PC-3 (cell line): ENCODE measurements around the gene C1QL1. TPM values are rescaled to one million over a fixed set of nuclear protein-coding genes. Genes with fewer than 3 reads are reported as not detected.

Source experiments
- ATAC-seq: fragments of 200-7000 bp; cut with Tn5 transposase; 2 replicates; pipeline ENCODE4 v1.9.1; 2020; ENCODE audit warnings: mild to moderate bottlenecking, moderate library complexity
- BruUV-seq: library from RNA; stranded (reverse); fragments of 400-500 nt; replicated peaks from 2 replicates; lab custom pipeline; 2021; lab: Mats Ljungman, UMichigan
- CTCF ChIA-PET: fragments of 300-600 bp; sonication (Branson Sonifier 250); formaldehyde crosslinking; loops from one replicate; lab custom pipeline; 2022; ENCODE audit warnings: antibody characterized with exemption; lab: Charles Lee
- POLR2A ChIA-PET: fragments of 300-600 bp; sonication (Branson Sonifier 250); formaldehyde crosslinking; loops from one replicate; lab custom pipeline; 2022; ENCODE audit warnings: antibody characterized with exemption; ENCODE audit not compliant: unreplicated experiment; lab: Charles Lee
- DNase-seq: peaks from one replicate; pipeline ENCODE4 v3.0.0-alpha.2; 2015
- H2AFZ ChIP-seq: fragments of 300-600 bp; sonication (generic); 2 replicates; pipeline ENCODE4 v1.6.0; 2016; ENCODE audit warnings: antibody characterized with exemption, low read length
- H3F3A ChIP-seq: fragments of 300-600 bp; sonication (generic); one replicate; pipeline ENCODE4 v1.6.0; 2017; ENCODE audit warnings: antibody characterized with exemption, low read length, control low read depth, mild to moderate bottlenecking; ENCODE audit not compliant: unreplicated experiment
- H3K27ac ChIP-seq: fragments of 300-600 bp; sonication (generic); 2 replicates; pipeline ENCODE4 v1.5.1; 2016; ENCODE audit warnings: mild to moderate bottlenecking, low read length
- H3K27me3 ChIP-seq: fragments of 300-600 bp; sonication (generic); 2 replicates; pipeline ENCODE4 v1.6.1; 2016; ENCODE audit warnings: low read length, mixed read lengths
- H3K36me3 ChIP-seq: fragments of 300-600 bp; sonication (generic); 2 replicates; pipeline ENCODE4 v1.6.1; 2016; ENCODE audit warnings: low read depth, mixed run types, low read length, mixed read lengths
- H3K4me1 ChIP-seq: fragments of 300-600 bp; sonication (generic); 2 replicates; pipeline ENCODE4 v1.5.1; 2016; ENCODE audit warnings: low read length; ENCODE audit not compliant: insufficient read depth
- H3K4me2 ChIP-seq: fragments of 300-600 bp; sonication (generic); 2 replicates; pipeline ENCODE4 v1.6.0; 2016; ENCODE audit warnings: low read length
- H3K4me3 ChIP-seq: fragments of 300-600 bp; sonication (generic); 2 replicates; pipeline ENCODE4 v1.5.1; 2016; ENCODE audit warnings: mild to moderate bottlenecking, low read length, mixed read lengths
- H3K79me2 ChIP-seq: fragments of 300-600 bp; sonication (generic); 2 replicates; pipeline ENCODE4 v1.6.1; 2017; ENCODE audit warnings: low read length, mixed read lengths
- H3K9ac ChIP-seq: fragments of 300-600 bp; sonication (generic); 2 replicates; pipeline ENCODE4 v1.6.0; 2016; ENCODE audit warnings: mild to moderate bottlenecking, low read length
- H3K9me2 ChIP-seq: fragments of 300-600 bp; sonication (generic); replicated peaks from 2 replicates; pipeline ENCODE4 v1.6.1; 2016; ENCODE audit warnings: mixed run types, low read length, mixed read lengths
- H3K9me3 ChIP-seq: fragments of 300-600 bp; sonication (generic); 2 replicates; pipeline ENCODE4 v1.6.1; 2016; ENCODE audit warnings: low read length, mixed read lengths
- H4K20me1 ChIP-seq: fragments of 300-600 bp; sonication (generic); 2 replicates; pipeline ENCODE4 v1.6.1; 2016; ENCODE audit warnings: low read length, mixed read lengths
- EZH2 ChIP-seq: fragments of 300-600 bp; sonication (generic); IDR thresholded peaks from one replicate; pipeline ENCODE4 v1.6.1; 2017; ENCODE audit warnings: antibody characterized with exemption, mild to moderate bottlenecking, low read length; ENCODE audit not compliant: unreplicated experiment
- EZH2phosphoT487 ChIP-seq: fragments of 300-600 bp; sonication (generic); IDR thresholded peaks from 2 replicates; pipeline ENCODE4 v1.6.1; 2018; ENCODE audit warnings: mild to moderate bottlenecking, antibody characterized with exemption, low read length, borderline replicate concordance
- intact Hi-C: fragments of 100-400 bp; cut with micrococcal nuclease; formaldehyde crosslinking; loops from 2 replicates; pipeline ENCODE4 v1.9.0; 2023
- total RNA-seq: library from RNA; depleted of rRNA; stranded (reverse); fragments of >200 nt; gene quantifications from 2 replicates; pipeline ENCODE4 v1.2.3, GENCODE V29; 2014
- TF ChIP-seq, protein P1 (sequence below): fragments of 300-600 bp; sonication (generic); conservative IDR thresholded peaks from 2 replicates; pipeline ENCODE4 v1.5.1; 2017; ENCODE audit warnings: antibody characterized with exemption, low read depth, mild to moderate bottlenecking, low read length

The C1QL1 gene
- total RNA-seq, 1 experiment from 2014 or later, result 2.8 TPM

DNA sequence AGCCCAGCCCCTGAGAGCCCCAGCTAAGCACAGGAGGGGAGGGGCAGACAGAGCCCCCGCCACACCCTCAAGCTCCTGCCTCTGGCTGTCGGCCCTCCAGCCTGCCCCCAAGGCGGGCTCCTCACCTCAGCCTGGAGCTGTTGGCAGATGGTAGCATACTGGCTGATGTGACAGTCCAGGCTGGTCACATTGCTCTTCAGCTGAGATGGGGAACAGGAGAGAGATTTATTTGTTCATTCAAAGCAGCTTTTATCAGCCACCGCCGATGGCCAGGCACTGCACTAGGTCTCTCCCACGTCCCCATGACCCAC, 35.4 kb downstream of the C1QL1 start:
- Histone ChIP-seq H3K27ac (no peak overlapping the region), H3F3A (no peaks in the 10 kb centered on the region), H3K4me3 (no peak overlapping the region), H4K20me1 (peaks cover 10% of the 10 kb centered on the region; the same call in 1 of the 2 replicates), H3K9ac (no peak overlapping the region), H3K4me1 (no peaks in the 10 kb centered on the region), H3K27me3 (no peaks in the 10 kb centered on the region), H3K9me3 (no peaks in the 10 kb centered on the region), H2AFZ (no peak overlapping the region), H3K4me2 (no peak overlapping the region), H3K9me2 (no peaks in the 10 kb centered on the region), H3K36me3 (peaks cover 93% of the 10 kb centered on the region), H3K79me2 (peaks cover 17% of the 10 kb centered on the region)
- no TSS peak for BruUV-seq
- intact Hi-C loops, result no loop called here
- ATAC-seq, result no peak
- no peak for DNase-seq
- CTCF ChIA-PET, result no interaction called here
- no peak for TF ChIP-seq EZH2phosphoT487
- TF ChIP-seq EZH2, result no peak
- TF ChIP-seq, protein P1, sequence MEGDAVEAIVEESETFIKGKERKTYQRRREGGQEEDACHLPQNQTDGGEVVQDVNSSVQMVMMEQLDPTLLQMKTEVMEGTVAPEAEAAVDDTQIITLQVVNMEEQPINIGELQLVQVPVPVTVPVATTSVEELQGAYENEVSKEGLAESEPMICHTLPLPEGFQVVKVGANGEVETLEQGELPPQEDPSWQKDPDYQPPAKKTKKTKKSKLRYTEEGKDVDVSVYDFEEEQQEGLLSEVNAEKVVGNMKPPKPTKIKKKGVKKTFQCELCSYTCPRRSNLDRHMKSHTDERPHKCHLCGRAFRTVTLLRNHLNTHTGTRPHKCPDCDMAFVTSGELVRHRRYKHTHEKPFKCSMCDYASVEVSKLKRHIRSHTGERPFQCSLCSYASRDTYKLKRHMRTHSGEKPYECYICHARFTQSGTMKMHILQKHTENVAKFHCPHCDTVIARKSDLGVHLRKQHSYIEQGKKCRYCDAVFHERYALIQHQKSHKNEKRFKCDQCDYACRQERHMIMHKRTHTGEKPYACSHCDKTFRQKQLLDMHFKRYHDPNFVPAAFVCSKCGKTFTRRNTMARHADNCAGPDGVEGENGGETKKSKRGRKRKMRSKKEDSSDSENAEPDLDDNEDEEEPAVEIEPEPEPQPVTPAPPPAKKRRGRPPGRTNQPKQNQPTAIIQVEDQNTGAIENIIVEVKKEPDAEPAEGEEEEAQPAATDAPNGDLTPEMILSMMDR, result no peak
- POLR2A ChIA-PET, result no interaction called here

GRCh38 chr17:44932096-44932786, 35.9 kb downstream of the C1QL1 start:
- CTCF ChIA-PET, result no interaction called here
- no peaks in the 10 kb centered on the region for H3K9me2 ChIP-seq
- no peak overlapping the region for H3K27ac ChIP-seq
- H3K9me3 ChIP-seq, result no peaks in the 10 kb centered on the region
- ATAC-seq (no peak), DNase-seq (no peak)
- TF ChIP-seq, protein P1, result no peak
- TF ChIP-seq EZH2phosphoT487 (no peak), EZH2 (no peak)
- peaks cover 10% of the 10 kb centered on the region; the same call in 1 of the 2 replicates for H4K20me1 ChIP-seq
- BruUV-seq, result no TSS peak
- POLR2A ChIA-PET, result no interaction called here
- intact Hi-C loops, result no loop called here
- H3K4me1 ChIP-seq, result no peaks in the 10 kb centered on the region
- H3K79me2 ChIP-seq, result peaks cover 12% of the 10 kb centered on the region
- no peaks in the 10 kb centered on the region for H3K27me3 ChIP-seq
- H3K36me3 ChIP-seq, result peaks cover 93% of the 10 kb centered on the region
- H3F3A ChIP-seq, result no peaks in the 10 kb centered on the region
- H3K9ac ChIP-seq, result no peak overlapping the region
- no peak overlapping the region for H2AFZ ChIP-seq
- H3K4me3 ChIP-seq, result no peak overlapping the region
- no peak overlapping the region for H3K4me2 ChIP-seq

DNA sequence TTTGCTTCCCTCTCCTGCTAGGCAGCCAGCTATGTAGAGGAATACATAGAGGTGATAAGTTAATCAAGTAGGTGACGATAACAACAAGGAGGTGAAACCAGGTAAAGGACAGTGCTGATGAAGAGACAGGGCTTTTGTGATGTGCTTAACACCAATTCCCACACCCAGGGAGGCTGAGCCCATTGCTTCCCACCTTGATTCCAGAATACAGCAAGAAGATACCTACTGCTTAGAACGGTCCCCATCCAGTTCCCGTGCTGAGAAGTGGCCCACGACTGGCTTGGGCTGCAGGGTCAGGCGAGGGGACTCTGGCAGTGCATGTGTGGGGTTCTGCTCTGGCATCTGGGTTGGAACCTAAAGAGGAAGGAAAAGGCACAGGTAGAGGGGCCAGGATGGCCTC, 36.7 kb downstream of the C1QL1 start:
- Histone ChIP-seq H3K4me3 (no peak overlapping the region), H3K9me2 (no peaks in the 10 kb centered on the region), H3K27me3 (no peaks in the 10 kb centered on the region), H3K4me2 (no peak overlapping the region), H3K4me1 (no peaks in the 10 kb centered on the region), H3F3A (no peaks in the 10 kb centered on the region), H3K36me3 (peaks cover 96% of the 10 kb centered on the region), H3K79me2 (peaks cover 7% of the 10 kb centered on the region; the same call in 1 of the 2 replicates), H4K20me1 (peaks cover 6% of the 10 kb centered on the region; the same call in 1 of the 2 replicates), H3K9me3 (no peaks in the 10 kb centered on the region), H3K9ac (no peak overlapping the region), H2AFZ (no peak overlapping the region), H3K27ac (no peak overlapping the region)
- ChIA-PET CTCF (no interaction called here), POLR2A (no interaction called here)
- no peak for TF ChIP-seq EZH2
- TF ChIP-seq, protein P1, result no peak
- no peak for TF ChIP-seq EZH2phosphoT487
- no TSS peak for BruUV-seq
- ATAC-seq (no peak), DNase-seq (no peak)
- intact Hi-C loops, result no loop called here
